Gastrocnemius medialis (tissue), 4 donors: ENCODE data around the gene OSTF1. TPM values are rescaled to one million over a fixed set of nuclear protein-coding genes. Genes with fewer than 3 reads are reported as not detected.

Source experiments
- ATAC-seq, 2 donors: fragments of 150-250 bp; one replicate each; pipeline ENCODE4 v1.9.1; 2016
- DNase-seq, 2 donors: peaks; one replicate each; pipeline ENCODE4 v3.0.0-alpha.2; 2019
- H3K27ac ChIP-seq, 4 donors: fragments of 200-600 bp; sonication (generic); 1 replicate in 1 of 4; 2 replicates in 3 of 4; pipeline ENCODE4 v1.5.1; 2016 to 2018; ENCODE audit warnings: mild to moderate bottlenecking in 2 of 4, moderate library complexity in 1 of 4
- H3K27me3 ChIP-seq, 3 donors: fragments of 200-600 bp; sonication (generic) in 2 of 3; 1 replicate in 1 of 3; 2 replicates in 2 of 3; pipeline versions ENCODE4 v1.5.1 to v1.6.0; 2016 to 2019; ENCODE audit warnings: mild to moderate bottlenecking in 1 of 3, moderate library complexity in 1 of 3
- H3K36me3 ChIP-seq, 2 donors: fragments of 200-600 bp; sonication (generic) in 1 of 2; one replicate each; pipeline ENCODE4 v1.5.1; 2017 to 2018
- H3K4me1 ChIP-seq, 2 donors: fragments of 200-600 bp; sonication (generic) in 1 of 2; one replicate each; pipeline ENCODE4 v1.5.1; 2016 to 2017; ENCODE audit warnings: mild to moderate bottlenecking in 2 of 2
- H3K4me3 ChIP-seq, 4 donors: fragments of 200-600 bp; sonication (generic) in 3 of 4; 1 replicate in 1 of 4; 2 replicates in 3 of 4; pipeline ENCODE4 v1.5.1; 2016 to 2019; ENCODE audit warnings: mild to moderate bottlenecking in 2 of 4
- H3K9me3 ChIP-seq, 3 donors: fragments of 200-600 bp; sonication (generic) in 2 of 3; 1 replicate in 1 of 3; 2 replicates in 2 of 3; pipeline ENCODE4 v1.5.1; 2016 to 2019
- POLR2A ChIP-seq, 2 donors: fragments of 450-650 bp; IDR thresholded peaks; one replicate each; pipeline ENCODE4 v1.6.1; 2017; ENCODE audit warnings: antibody characterized with exemption in 2 of 2, mild to moderate bottlenecking in 2 of 2, moderate library complexity in 2 of 2
- in situ Hi-C, 4 donors: fragments of 200-750 bp; cut with MboI; loops; one replicate each; pipeline versions ENCODE4 v1.15.0 to v1.8.0; 2017; ENCODE audit warnings: low sequenced_read_pairs in 4 of 4
- intact Hi-C: fragments of 100-400 bp; cut with DNase I; formaldehyde crosslinking; loops from one replicate; pipeline ENCODE4 v1.15.1; 2023; ENCODE audit warnings: low total_unique reads
- total RNA-seq, 4 donors: library from RNA; depleted of rRNA; stranded (reverse); fragments of >200 nt; gene quantifications; one replicate each; pipeline versions ENCODE4 v1.1.0 to v1.2.3, GENCODE V29; 2016
- TF ChIP-seq, protein P1 (sequence below), 5 experiments: fragments of 450-650 bp in 3 of 5; fragments of 200-600 bp in 2 of 5; sonication (generic) in 2 of 5; IDR thresholded peaks in 4 of 5; conservative IDR thresholded peaks in 1 of 5; 1 replicate in 4 of 5; 2 replicates in 1 of 5; pipeline ENCODE4 v1.5.1; 2016 to 2019; ENCODE audit warnings: antibody characterized with exemption in 5 of 5, mild to moderate bottlenecking in 3 of 5, moderate library complexity in 3 of 5

OSTF1 gene
- total RNA-seq, 4 donors from 2014 or later, result 5.2 to 9.8 (median 6.2) TPM

DNA sequence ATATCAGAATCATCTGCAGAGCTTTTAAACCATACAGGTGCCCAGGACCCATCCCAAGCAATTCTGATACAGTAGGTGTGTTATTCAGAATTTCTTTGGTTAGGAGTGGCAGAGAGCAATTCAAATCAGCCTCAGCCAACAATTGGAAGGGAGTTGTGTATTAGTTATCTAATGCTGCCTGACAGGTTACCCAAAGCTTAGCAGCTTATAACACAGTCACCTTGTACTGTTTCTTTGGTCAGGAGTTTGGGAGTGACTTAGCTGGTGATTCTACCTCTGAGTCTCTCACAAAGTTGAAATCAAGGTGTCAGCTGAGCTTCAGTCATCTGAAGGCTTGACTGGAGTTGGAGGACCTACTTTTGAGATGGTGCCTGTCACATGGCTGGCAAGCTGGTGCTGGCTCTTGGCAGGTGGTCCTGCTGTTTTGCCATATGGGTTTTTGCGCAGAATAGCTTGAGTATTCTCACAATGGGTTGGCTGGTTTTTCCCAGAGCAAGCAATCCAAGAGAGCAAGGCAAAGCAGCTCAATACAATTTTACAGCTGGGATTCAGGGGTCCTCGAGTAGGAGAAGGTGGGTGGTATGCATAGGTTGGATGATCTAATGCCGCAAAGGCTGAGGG is 41.5 kb upstream of the OSTF1 start:
- no peak for DNase-seq
- TF ChIP-seq, protein P1, sequence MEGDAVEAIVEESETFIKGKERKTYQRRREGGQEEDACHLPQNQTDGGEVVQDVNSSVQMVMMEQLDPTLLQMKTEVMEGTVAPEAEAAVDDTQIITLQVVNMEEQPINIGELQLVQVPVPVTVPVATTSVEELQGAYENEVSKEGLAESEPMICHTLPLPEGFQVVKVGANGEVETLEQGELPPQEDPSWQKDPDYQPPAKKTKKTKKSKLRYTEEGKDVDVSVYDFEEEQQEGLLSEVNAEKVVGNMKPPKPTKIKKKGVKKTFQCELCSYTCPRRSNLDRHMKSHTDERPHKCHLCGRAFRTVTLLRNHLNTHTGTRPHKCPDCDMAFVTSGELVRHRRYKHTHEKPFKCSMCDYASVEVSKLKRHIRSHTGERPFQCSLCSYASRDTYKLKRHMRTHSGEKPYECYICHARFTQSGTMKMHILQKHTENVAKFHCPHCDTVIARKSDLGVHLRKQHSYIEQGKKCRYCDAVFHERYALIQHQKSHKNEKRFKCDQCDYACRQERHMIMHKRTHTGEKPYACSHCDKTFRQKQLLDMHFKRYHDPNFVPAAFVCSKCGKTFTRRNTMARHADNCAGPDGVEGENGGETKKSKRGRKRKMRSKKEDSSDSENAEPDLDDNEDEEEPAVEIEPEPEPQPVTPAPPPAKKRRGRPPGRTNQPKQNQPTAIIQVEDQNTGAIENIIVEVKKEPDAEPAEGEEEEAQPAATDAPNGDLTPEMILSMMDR (IDR thresholded peaks at IDR 0.05 in 4 of 5, conservative IDR thresholded peaks at IDR 0.05 in 1 of 5), result no peak
- TF ChIP-seq POLR2A (IDR thresholded peaks at IDR 0.05), result no peak
- H3K27ac ChIP-seq, result no peak overlapping the region
- no peak for ATAC-seq
- intact Hi-C loops (no loop called here), in situ Hi-C loops (no loop called here)
- H3K27me3 ChIP-seq, result no peaks in the 10 kb centered on the region
- H3K4me1 ChIP-seq, result no peaks in the 10 kb centered on the region
- no peaks in the 10 kb centered on the region for H3K9me3 ChIP-seq
- H3K4me3 ChIP-seq, result no peak overlapping the region
- no peaks in the 10 kb centered on the region for H3K36me3 ChIP-seq

- no peak overlapping the region for H3K4me3 ChIP-seq
- no peaks in the 10 kb centered on the region for H3K4me1 ChIP-seq
- DNase-seq (no peak), ATAC-seq (no peak)
- intact Hi-C loops (no loop called here), in situ Hi-C loops (no loop called here)
- H3K36me3 ChIP-seq, result no peaks in the 10 kb centered on the region
- no peaks in the 10 kb centered on the region for H3K9me3 ChIP-seq
- H3K27ac ChIP-seq, result no peak overlapping the region
- no peak for TF ChIP-seq POLR2A (IDR thresholded peaks at IDR 0.05)
- TF ChIP-seq, protein P1 (IDR thresholded peaks at IDR 0.05 in 4 of 5, conservative IDR thresholded peaks at IDR 0.05 in 1 of 5), result no peak
- no peaks in the 10 kb centered on the region for H3K27me3 ChIP-seq
These were observed 40.8 kb upstream of the OSTF1 start for GRCh38 chr9:75047506-75047905.

DNA sequence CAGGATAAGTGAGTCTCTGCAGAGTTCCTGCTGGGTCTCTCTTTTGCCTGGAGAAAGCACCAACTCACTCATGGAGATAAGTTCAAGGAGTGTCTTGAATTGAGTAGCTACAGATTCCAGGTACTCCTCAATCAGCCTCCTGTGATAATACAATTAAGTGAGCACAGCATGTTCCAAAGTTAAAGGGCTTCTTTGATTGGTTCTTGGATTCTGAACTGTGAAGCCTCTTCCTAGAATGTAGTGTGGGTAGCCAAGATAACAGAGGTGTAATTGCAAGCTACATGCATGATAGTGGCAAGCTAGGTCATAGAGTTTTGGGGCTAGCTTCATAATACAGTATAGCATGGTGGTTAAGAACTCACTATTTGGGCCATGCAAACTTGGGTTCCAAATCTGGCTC is 37.0 kb upstream of the OSTF1 start:
- Histone ChIP-seq H3K4me3 (no peak overlapping the region), H3K4me1 (no peaks in the 10 kb centered on the region), H3K27ac (no peak overlapping the region), H3K27me3 (peaks cover 0 to 3% (median 0%) of the 10 kb centered on the region in 3 donors), H3K36me3 (no peaks in the 10 kb centered on the region), H3K9me3 (no peaks in the 10 kb centered on the region)
- intact Hi-C loops, result no loop called here
- DNase-seq, result no peak
- TF ChIP-seq, protein P1 (IDR thresholded peaks at IDR 0.05 in 4 of 5, conservative IDR thresholded peaks at IDR 0.05 in 1 of 5), result no peak
- in situ Hi-C loops, result no loop called here
- no peak for ATAC-seq

GRCh38 chr9:75053869-75054268 is 34.4 kb upstream of the OSTF1 start:
- no peaks in the 10 kb centered on the region for H3K36me3 ChIP-seq
- intact Hi-C loops (no loop called here), in situ Hi-C loops (no loop called here)
- no peak for DNase-seq
- no peaks in the 10 kb centered on the region for H3K4me1 ChIP-seq
- TF ChIP-seq, protein P1 (IDR thresholded peaks at IDR 0.05 in 4 of 5, conservative IDR thresholded peaks at IDR 0.05 in 1 of 5), result no peak
- no peak for TF ChIP-seq POLR2A (IDR thresholded peaks at IDR 0.05)
- H3K27me3 ChIP-seq, result peaks cover 0 to 3% (median 0%) of the 10 kb centered on the region in 3 donors
- no peak for ATAC-seq
- H3K4me3 ChIP-seq, result no peak overlapping the region
- H3K9me3 ChIP-seq, result no peaks in the 10 kb centered on the region
- H3K27ac ChIP-seq, result no peak overlapping the region
